ENCODE measurements around the gene ZMYND8.
"Not testable (repeated sequence)": the region's sequence is repeated elsewhere in the genome, so short reads cannot be mapped to it uniquely, and the experiment has no call there.

The ZMYND8 gene

DNA sequence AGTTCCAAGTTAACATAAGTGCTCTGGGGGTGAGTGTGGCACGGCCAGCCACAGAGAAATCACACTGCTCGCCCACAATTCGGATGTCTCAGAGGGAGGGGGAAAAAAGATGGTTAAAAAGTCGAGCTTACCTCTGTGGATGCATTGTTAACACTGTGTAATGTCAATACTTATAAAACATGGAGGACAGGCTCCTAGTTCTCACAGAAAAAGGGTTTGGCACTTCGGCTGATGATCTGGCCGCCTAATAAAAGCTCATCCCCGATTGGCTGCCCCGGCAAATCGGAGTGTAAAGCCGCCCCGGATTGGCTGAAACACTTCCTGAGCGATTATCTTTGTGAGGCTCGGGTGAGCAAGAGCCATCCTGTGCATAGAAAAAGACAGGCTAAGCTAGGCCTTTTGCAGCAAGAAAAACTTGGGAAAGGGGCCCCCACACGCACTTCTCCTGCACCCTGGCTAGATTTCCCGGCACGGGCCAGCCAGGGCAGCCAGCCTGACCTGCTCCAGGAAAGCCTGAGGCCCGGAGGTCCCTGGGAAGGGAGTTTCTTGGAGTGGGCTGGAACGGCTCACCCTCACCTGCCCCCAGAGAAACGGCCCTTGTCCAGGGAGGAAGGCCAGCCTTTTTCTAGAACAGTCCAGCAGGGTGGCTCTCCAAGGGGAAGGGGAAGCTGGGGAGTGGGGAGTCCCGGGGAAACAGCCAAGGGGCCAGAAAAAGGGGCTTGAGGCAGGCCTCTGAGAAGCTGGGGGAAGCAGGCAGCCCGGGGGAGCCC lies at the start of gene ZMYND8:
Gene ZMYND8 (minus strand): TSS at position 174 of the 770 bp plus-strand sequence. CDS start 29 bp downstream, at position 145.
- peak; percentile 95 for DNase-seq

DNA sequence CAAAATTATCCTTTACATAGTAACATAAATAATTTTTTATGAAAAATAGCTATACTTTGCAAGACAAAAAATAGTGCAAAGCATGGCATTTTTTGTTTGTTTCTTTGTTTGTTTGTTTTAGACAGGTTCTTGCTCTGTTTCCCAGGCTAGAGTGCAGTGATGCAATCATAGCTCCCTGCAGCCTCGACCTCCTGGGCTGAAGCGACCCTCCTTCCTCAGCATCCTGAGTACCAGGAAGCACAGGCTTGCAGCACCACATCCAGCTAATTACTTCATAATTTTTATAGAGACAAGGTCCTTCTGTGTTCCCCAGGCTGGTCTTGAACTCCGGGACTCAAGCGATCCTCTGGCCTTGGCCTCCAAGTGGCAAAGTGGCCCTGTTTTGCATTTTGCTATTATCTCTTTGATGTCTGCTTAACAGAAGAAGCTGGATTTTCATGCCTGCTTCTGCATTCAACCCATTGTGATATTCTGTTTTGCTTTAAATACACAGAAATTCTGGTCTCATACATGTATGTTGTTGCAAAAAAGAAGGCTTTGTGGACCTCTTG lies 49.4 kb upstream of the ZMYND8 start:
- DNase-seq = no peak

DNA sequence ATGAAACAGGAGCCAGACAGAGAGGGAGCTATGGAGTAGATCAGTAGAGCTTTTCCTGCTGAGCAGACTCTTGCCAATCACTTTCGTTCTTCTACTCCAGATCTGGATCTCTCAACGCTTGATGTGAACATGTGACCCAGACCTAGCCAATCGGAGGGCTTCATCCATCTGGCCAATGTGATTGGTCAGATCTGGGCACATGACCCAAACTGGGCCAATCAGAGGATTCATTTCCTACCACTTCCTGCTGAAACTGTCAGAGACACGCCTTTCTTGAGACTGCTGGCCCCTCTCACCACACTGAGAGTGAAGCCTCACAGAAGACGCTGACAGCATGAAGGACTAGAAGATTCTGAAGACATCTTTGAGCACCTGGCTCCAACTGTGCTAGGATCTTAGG lies 44.2 kb upstream of the ZMYND8 start:
- DNase-seq = no peak

DNA sequence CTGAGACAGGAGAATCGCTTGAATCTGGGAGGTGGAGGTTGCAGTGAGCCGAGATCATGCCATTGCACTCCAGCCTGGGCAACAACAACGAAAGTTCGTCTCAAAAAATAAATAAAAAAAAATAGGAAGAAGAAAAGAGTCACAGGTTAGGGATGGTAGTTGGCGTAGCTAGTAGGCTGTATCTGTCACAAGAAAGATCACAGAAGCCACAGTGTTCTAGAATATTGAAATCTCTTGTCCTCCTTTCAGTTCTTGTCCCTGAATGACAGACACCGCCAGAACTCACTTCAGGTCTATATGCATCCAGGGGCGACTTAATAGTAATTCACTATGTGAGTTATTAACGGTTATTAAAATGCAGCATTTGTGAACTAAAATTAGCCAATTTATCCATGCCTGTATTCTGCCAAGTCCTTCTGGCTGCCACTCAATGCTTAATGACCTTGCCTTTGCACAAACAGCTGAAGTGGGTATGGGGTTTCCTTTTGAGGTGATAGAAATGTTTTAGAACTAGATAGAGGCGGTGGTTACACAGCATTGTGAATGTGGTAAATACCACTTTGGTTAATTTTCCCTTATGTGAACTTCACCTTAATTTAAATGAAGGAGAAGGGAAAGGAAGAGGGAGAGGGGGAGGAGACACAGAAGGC lies 41.3 kb upstream of the ZMYND8 start:
- no peak for DNase-seq

DNA sequence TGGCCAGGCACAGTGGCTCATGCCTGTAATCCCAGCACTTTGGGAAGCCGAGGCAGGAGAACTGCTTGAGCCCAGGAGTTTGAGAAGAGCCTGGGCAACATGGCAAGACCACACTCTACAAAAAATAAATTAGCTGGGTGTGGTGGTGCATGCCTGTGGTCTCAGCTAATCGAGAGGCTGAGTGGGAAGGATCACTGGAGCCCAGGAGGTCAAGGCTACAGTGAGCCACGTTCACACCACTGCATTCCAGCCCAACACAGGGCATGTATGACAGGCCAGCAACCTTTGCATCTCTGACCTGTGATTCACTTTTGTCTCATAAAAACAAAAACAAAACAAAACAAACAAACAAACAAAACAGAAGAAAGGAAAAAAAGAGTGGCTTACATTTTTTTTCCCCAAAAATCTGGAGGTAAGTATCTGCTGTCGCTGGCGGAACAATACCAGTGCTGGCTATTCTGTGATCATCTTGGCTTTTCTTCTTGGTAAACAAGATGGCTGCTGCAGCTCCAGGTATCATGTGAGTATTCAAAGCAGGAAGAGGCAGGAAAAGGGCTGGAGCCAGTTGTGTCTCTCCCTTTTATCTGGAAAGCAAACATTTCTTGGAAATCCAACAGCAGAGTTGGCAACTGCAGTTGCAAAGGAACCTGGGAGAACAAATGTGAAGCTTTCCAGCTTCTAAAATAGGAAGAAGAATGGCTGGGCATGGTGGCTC lies 40.4 kb upstream of the ZMYND8 start:
- no peak for DNase-seq

DNA sequence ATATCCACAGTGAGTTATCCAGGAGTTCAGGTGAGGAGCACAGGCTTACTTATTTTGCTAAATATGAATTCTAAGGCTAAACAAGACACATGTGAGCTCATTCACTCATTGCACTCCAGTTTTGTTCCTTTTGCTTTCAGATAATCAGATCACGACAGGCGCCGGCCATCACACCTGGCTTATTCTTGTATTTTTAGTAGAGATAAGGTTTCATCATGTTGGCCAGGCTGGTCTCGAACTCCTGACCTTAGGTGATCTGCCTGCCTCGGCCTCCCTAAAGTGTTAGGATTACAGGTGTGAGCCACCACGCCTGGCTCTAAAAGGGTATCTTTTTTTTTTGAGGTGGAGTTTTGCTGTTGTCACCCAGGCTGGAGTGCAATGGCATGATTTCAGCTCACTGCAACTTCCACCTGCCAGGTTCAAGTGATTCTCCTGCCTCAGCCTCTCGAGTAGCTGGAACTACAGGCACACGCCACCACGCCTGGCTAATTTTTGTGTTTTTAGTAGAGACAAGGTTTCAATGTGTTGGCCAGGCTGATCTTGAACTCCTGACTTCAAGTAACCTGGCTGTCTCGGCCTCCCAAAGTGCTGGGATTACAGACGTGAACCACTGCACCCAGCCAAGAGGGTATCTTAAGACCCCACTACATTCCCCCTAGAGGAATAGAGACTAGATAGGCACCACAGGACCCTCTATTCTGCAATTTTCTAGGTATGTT lies 37.5 kb upstream of the ZMYND8 start:
- not testable (repeated sequence) for DNase-seq

DNA sequence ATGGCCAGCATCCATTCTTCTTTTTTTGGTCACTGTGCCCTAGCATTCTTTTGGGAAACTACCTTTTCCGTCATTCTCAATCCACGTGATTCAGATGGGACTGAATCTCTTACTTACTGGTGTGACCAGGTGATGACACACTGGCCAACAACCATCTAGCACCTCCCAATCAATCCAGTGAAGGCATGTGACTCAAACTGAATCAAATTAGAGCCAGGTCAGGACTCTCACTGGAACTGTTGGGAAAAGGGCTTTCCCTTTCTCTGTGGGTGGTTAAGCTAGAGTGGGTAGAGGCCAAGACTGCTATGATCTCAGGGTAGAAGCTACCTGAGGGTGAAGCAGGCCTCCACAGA lies 36.2 kb upstream of the ZMYND8 start:
- DNase-seq = no peak

DNA sequence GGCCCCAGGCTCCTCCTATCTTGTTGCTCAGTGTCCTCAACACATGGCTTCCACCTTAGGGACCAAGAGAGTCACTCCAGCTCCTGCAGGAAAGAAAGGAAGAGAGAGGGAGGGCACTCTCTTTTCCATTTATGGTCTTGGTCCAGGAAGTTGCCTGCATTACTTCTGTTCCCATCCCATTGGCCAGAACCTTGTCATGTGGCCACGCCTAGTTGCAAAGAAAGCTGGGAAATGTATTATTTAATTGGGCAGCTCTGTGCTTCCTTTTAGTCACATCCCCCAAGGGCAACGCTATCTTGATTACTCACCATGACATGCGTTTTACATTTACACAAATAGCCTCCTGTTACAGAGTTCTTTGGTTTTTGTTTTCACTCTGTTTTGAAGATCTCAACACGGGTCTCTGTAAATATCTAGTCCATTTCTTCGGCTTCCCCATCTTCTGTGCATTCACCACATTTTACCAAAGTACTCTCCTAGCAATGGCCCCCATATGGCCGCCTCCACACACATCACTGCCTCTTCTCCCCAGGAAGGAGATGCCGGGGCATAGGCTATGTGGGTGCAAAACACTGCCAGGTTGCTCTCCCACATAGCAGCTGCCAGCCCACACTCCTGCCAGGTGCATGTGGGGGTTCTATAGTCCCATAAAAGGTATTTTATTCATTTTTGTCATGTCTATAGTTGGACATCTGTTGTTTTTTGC lies 35.7 kb upstream of the ZMYND8 start:
- DNase-seq = no peak

DNA sequence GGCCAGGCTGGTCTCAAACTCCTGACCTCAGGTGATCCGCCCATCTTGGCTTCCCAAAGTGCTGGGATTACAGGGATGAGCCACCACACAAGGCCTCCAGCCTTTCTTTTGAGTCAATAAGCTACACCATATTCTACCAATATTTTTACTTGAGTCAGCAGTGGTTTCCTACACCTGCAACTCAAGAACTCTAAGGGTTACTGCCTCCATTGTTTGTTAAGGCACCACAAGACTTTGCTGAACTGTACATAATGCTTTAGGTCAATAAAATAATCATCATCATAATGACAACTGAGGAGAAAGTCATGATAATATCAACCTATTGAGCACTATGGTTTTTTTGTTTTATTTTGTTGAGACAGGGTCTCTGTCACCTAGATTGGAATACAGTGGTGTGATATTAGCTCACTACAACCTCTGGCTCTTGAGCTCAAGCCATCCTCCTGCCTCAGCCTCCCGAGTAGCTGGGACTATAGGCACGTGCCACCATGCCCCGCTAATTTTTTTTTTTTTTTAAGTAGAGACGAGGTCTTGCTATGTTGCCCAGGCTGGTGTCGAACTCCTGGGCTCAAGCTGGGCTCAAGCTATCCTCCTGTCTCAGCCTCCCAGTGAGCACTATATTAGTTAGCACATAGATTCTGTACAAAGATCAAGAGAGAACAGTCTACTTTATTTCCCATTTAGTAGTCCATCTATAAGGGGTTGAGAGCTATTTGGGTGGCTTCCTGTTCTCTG lies 34.9 kb upstream of the ZMYND8 start:
- no peak for DNase-seq

DNA sequence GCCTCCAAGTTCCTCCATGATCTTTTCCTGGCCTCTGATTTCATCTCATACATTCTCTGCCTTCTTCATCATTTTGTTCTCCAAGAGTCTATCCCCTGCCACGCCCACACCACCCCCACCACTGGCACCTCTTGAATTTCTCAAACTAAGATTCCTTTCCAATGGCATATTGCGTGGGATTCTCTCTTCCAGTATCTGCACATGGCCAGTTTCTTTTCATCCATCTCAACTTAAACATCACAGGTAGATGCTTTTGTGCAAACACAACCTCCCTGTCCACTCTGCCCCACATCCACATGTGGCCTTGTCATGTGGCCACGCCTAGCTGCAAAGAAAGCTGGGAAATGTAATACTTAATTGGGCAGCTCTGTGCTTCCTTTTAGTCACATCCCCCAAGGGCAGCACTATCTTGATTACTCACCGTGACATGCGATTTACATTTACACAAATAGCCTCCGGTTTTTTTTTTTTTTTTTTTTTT lies 33.4 kb upstream of the ZMYND8 start:
- DNase-seq = no peak

DNA sequence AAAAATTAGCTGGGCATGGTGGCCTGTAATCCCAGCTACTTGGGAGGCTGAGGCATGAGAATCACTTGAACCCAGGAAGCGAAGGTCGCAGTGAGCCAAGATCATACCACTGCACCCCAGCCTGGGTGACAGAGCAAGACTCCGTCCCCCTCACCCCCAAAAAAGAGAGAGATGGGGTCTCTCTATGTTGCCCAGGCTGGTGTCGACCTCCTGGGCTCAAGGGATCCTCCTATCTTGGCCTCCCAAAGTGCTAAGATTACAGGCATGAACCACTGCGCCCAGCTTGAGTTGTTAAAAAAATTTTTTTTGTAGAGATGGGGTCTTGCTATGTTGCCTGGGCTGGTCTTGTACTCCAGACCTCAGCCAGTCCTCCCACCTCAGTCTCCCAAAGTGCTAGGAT lies 29.5 kb upstream of the ZMYND8 start:
- not testable (repeated sequence) for DNase-seq

DNA sequence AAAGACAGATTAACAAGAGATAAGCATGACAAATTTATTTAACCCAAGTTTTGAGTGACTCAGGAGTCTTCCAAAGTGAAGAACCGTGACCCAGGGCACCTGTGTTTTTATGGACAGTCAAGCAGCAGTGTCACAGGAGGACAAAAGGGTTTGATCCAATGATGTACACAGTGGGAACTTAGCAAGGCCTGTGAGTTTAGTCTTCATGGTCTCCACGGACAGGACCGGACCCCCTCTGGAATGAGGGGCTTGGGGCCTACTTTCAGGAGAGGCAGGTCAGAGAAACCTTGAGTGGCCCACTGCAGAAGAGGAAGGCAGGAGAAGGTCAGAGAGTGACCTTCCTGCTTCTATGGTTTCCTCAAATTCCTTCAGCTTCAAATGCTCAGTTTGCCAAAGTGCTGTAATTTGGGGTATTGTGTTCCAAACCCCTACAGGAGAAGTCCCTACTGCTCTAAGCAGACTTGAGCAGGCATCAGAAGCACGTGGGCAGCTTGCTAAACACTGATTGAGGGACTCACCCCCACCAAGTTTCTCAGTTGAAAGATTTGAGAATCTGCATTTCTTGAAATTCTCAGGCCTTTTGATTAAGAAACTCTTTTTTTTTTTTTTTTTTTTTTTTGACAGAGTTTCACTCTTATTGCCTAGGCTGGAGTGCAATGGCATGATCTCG lies 26.4 kb upstream of the ZMYND8 start:
- DNase-seq = no peak

DNA sequence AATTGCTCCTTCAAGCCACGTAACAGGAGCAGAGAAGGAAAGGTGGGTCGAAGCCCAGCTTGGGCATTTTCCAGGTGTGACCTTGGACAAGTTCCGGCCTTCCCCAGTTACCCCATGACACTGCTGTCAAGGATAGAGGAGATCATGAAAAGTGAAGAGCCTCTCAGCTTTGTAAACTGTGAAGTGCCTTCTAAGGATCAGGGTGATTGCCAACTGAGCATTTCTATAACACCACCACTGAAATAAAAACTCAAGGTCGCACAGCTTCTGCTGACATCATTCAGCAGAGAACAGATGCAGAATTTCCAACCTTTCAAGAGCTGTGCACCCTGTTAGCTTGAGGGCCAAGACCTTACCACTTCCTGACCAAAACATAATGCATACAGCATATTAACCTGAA lies 24.0 kb upstream of the ZMYND8 start:
- DNase-seq = no peak

DNA sequence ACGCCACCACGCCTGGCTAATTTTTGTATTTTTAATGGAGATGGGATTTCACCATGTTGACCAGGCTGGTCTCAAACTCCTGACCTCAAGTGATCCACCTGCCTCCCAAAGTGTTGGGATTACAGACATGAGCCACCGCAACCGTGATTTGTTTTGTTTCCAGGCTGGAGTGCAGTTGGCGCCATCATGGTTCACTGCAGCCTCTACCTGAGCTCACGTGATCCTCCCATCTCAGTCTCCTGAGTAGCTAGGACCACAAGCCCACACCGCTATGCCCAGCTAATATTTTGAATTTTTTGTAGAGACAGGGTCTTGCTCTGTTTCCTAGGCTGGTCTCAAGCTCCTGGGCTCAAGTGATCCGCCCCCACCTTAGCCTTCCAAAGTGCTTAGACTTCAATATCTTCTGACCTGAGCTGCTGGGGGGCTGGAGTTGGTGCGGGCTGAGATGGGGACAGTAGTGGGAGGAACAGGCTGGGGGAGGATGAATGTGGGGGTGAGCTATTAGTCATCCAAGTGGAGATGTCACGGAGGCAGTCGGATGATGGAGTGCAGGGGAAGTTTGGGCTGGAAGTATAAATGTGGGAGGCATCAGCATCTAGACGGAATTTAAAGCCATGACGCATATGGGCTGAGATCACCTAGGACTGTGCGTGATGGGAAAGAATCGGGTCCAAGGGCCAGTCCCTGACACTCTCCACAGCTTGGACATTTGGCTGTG lies 23.1 kb upstream of the ZMYND8 start:
- no peak for DNase-seq

DNA sequence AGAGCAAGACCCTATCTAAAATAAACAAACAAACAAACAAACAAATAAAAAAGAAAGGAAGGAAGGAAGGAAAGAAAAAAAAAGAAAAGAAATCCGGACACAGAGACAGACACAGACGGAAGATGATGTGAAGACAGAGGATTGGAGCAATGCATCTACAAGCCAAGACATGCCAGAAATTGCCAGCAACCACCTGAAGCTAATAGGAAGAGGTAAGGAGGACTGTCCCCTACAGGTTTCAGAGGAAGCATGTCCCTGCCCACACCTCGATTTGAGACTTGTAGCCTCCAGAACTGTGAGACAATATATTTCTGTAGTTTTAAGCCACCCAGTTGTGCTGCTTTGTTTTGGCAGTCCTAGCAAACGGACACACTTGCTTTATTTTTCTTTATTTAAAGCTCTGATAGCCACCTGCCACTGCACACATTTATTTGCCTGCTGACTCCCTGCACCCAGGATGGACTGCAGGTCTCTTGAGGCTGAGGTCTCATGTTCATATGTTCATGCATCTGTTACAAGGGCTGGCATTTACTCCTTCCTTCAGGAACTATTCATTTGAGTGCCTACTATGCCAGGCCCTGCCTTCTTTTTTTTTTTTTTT lies 20.7 kb upstream of the ZMYND8 start:
- no peak for DNase-seq

DNA sequence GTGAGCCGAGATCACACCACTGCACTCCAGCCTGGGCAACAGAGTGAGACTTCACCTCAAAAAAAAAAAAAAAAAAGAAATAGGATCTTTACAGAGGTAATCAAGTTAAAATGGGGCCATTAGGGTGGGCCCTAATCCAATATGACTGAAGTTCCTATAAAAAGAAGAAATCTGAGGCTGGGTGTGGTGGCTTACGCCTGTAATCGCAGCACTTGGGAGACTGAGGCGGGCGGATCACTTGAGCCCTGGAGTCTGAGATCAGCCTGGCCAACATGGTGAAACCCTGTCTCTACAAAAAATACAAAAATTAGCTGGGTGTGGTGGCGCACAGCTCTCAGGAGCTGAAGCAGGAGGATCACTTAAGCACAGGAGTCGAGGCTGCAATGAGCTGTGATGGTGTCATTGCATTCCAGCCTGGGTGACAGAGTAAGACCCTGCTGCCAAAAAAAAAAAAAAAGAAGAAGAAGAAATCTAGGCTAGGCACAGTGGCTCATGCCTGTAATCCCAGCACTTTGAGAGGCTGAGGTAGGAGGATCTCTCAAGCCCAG lies 19.7 kb upstream of the ZMYND8 start:
- not testable (repeated sequence) for DNase-seq

DNA sequence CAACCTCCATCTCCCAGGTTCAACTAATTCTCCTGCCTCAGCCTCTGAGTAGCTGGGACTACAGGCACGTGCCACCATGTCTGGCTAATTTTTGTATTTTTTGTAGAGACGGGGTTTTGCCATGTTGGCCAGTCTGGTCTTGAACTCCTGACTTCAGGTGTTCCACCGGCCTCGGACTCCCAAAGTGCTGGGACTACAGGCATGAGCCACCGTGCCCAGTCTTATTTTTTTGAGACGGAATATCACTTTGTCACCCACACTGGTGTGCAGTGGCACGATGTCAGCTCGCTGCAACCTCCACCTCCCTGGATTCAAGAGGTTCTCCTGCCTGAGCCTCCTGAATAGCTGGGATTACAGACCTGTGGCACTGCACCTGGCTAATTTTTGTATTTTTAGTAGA lies 17.6 kb upstream of the ZMYND8 start:
- DNase-seq = not testable (repeated sequence)

DNA sequence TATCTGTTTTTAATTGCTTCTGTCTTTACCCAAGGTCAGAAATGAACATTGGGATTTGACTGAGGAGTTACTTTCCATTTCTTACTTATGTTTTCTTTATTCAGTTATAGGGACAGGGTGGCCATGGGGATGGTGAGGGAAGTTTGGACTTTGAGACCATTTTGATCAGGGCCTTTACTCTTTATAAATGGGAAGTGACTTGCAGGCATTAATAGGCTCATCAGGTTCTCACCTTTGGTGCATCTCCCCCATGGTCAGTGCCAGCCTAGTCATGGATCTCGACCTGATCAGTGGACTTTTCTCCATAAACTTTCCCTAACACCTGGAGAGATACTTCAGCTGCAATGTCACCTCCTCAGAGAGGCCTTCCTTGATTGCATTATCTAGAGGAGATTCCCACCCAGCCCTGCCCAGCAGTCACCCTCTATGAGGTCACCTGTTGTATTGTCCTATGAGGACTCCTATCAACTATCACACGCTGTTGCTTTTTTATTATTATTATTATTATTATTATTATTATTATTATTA lies 16.8 kb upstream of the ZMYND8 start:
- no peak for DNase-seq
